HuH-7 (cell line): ENCODE results near the gene COA8.

Experiments
- DNase-seq: peaks from one replicate; pipeline ENCODE4 v3.0.0; 2011; ENCODE audit warnings: low spot score

The COA8 gene

GRCh38 chr14:103623883-103624482 is 61.2 kb downstream of the COA8 start:
- no peak for DNase-seq

- no peak for DNase-seq
Observed at GRCh38 chr14:103624860-103625259, 62.1 kb downstream of the COA8 start.

GRCh38 chr14:103625356-103626095 is 62.8 kb downstream of the COA8 start:
- no peak for DNase-seq

GRCh38 chr14:103626146-103626850 is 63.5 kb downstream of the COA8 start:
- DNase-seq, result no peak

- no peak for DNase-seq
Observed at GRCh38 chr14:103627073-103628025, 64.6 kb downstream of the COA8 start.

GRCh38 chr14:103628221-103628683 is 65.5 kb downstream of the COA8 start:
- peak; percentile 66 for DNase-seq

- peak; percentile 86 for DNase-seq
Observed at GRCh38 chr14:103628684-103629502, 66.1 kb downstream of the COA8 start, which contains the start of gene KLC1. Gene KLC1 (plus strand): TSS chr14:103629211. CDS start chr14:103654565, 25,354 bp downstream.

- DNase-seq, result peak; percentile 52
Observed at GRCh38 chr14:103629503-103630121, 66.9 kb downstream of the COA8 start.

- no peak for DNase-seq
Observed at GRCh38 chr14:103630364-103631108, 67.8 kb downstream of the COA8 start.

- no peak for DNase-seq
Observed at GRCh38 chr14:103633391-103633790, 70.6 kb downstream of the COA8 start.

- no peak for DNase-seq
Observed at GRCh38 chr14:103634156-103634555, 71.4 kb downstream of the COA8 start.

- DNase-seq, result no peak
Observed at GRCh38 chr14:103638594-103638993, 75.8 kb downstream of the COA8 start.
